H1 (cell line): Measurements from ENCODE around the gene ACTR3C. TPM values are rescaled to one million over a fixed set of nuclear protein-coding genes. Genes with fewer than 3 reads are reported as not detected.

Source experiments
- CTCF ChIA-PET: fragments of 300-600 bp; sonication (Branson Sonifier 250); formaldehyde crosslinking; loops from one replicate; lab custom pipeline; 2021; ENCODE audit not compliant: partially characterized antibody; lab: Charles Lee
- POLR2A ChIA-PET: fragments of 300-600 bp; sonication (Branson Sonifier 250); formaldehyde crosslinking; loops from one replicate; lab custom pipeline; 2021; ENCODE audit warnings: inconsistent platforms; ENCODE audit not compliant: partially characterized antibody; lab: Charles Lee
- DNase-seq, 2 experiments: peaks; one replicate each; pipeline versions ENCODE4 v3.0.0 to v3.0.0-alpha.2; 2010 to 2022; ENCODE audit warnings: low spot score in 2 of 2, low read depth in 1 of 2, mixed read lengths in 1 of 2
- FAIRE-seq: peaks from 2 replicates; lab custom pipeline; 2011; peaks lifted over from hg19 to GRCh38; lab: Jason Lieb, UNC
- H2AFZ ChIP-seq: 2 replicates; pipeline ENCODE4 v1.8.1; 2012; ENCODE audit warnings: low read length, inconsistent platforms
- H2AK5ac ChIP-seq: 2 replicates; pipeline ENCODE4 v1.6.1; 2013; ENCODE audit warnings: low read depth, low read length
- H2BK120ac ChIP-seq: replicated peaks from 2 replicates; pipeline ENCODE3; 2013; ENCODE audit warnings: low read depth, low read length, inconsistent platforms
- H2BK12ac ChIP-seq: 2 replicates; pipeline ENCODE4 v1.6.1; 2013; ENCODE audit warnings: low read depth, low read length
- H2BK15ac ChIP-seq: 2 replicates; pipeline ENCODE4 v1.6.1; 2013; ENCODE audit warnings: low read length
- H2BK20ac ChIP-seq: 2 replicates; pipeline ENCODE4 v1.6.1; 2013; ENCODE audit warnings: low read length
- H2BK5ac ChIP-seq: 2 replicates; pipeline ENCODE4 v1.6.1; 2013; ENCODE audit warnings: low read depth, low read length
- H3K14ac ChIP-seq: 2 replicates; pipeline ENCODE4 v1.6.1; 2013; ENCODE audit warnings: inconsistent platforms; ENCODE audit not compliant: insufficient read length
- H3K18ac ChIP-seq: 2 replicates; pipeline ENCODE4 v1.6.1; 2013; ENCODE audit warnings: low read length; ENCODE audit errors: extremely low read depth
- H3K23ac ChIP-seq: 2 replicates; pipeline ENCODE4 v1.6.1; 2013; ENCODE audit warnings: inconsistent platforms; ENCODE audit not compliant: insufficient read length
- H3K23me2 ChIP-seq: 2 replicates; pipeline ENCODE4 v1.6.1; 2013; ENCODE audit warnings: low read depth, low read length
- H3K27ac ChIP-seq: 2 replicates; pipeline ENCODE4 v1.6.1; 2011; ENCODE audit warnings: low read depth, low read length, inconsistent platforms
- H3K27me3 ChIP-seq, 4 experiments: replicated peaks in 1 of 4; 1 replicate in 1 of 4; 2 replicates in 3 of 4; pipeline versions ENCODE4 v1.6.1 to v1.8.1; 2011 to 2013; ENCODE audit warnings: low read length in 3 of 4, mild to moderate bottlenecking in 3 of 4, inconsistent platforms in 2 of 4, mixed read lengths in 2 of 4, moderate library complexity in 1 of 4; ENCODE audit not compliant: control insufficient read depth in 3 of 4, insufficient read depth in 3 of 4; ENCODE audit errors: extremely low read depth in 1 of 4
- H3K36me3 ChIP-seq, 4 experiments: 2 replicates each; pipeline versions ENCODE4 v1.6.1 to v1.8.1; 2011 to 2013; ENCODE audit warnings: mild to moderate bottlenecking in 4 of 4, low read length in 3 of 4, moderate library complexity in 2 of 4, control low read depth in 1 of 4, inconsistent platforms in 1 of 4; ENCODE audit not compliant: insufficient read depth in 4 of 4, control insufficient read depth in 2 of 4
- H3K4ac ChIP-seq: replicated peaks from 2 replicates; pipeline ENCODE3; 2013; ENCODE audit warnings: low read length, low read depth, mixed read lengths, inconsistent platforms; ENCODE audit not compliant: insufficient read length
- H3K4me1 ChIP-seq, 4 experiments: replicated peaks in 1 of 4; 1 replicate in 1 of 4; 2 replicates in 3 of 4; pipeline versions ENCODE4 v1.6.1 to v1.8.1; 2011 to 2013; ENCODE audit warnings: low read length in 3 of 4, inconsistent platforms in 2 of 4, mixed read lengths in 1 of 4; ENCODE audit not compliant: insufficient read depth in 4 of 4, control insufficient read depth in 3 of 4
- H3K4me2 ChIP-seq, 2 experiments: 2 replicates each; pipeline versions ENCODE4 v1.6.1 to v1.8.1; 2011 to 2013; ENCODE audit warnings: low read depth in 2 of 2, low read length in 2 of 2, control low read depth in 1 of 2, inconsistent platforms in 1 of 2, mild to moderate bottlenecking in 1 of 2; ENCODE audit not compliant: insufficient read depth in 1 of 2
- H3K4me3 ChIP-seq, 4 experiments: fragments of 200-600, 300-600 bp in 1 of 4; sonication (generic), shearing (Covaris generic), sonication (Bioruptor Twin) in 1 of 4; 2 replicates each; pipeline versions ENCODE4 v1.5.1 to v1.8.1; 2011 to 2016; ENCODE audit warnings: low read length in 4 of 4, low read depth in 3 of 4, control low read depth in 2 of 4, inconsistent platforms in 2 of 4, mild to moderate bottlenecking in 2 of 4, mixed read lengths in 1 of 4, moderate library complexity in 1 of 4; ENCODE audit not compliant: insufficient read depth in 2 of 4; ENCODE audit errors: extremely low read depth in 1 of 4
- H3K56ac ChIP-seq: replicated peaks from 2 replicates; pipeline ENCODE3; 2013; ENCODE audit warnings: low read depth, mild to moderate bottlenecking, mixed read lengths, low read length, inconsistent platforms; ENCODE audit not compliant: insufficient read length
- H3K79me1 ChIP-seq: 2 replicates; pipeline ENCODE4 v1.6.1; 2013; ENCODE audit warnings: low read depth, low read length, control low read depth
- H3K79me2 ChIP-seq, 2 experiments: 2 replicates each; pipeline versions ENCODE4 v1.6.1 to v1.8.1; 2012 to 2013; ENCODE audit warnings: low read length in 2 of 2, mild to moderate bottlenecking in 2 of 2, inconsistent platforms in 1 of 2; ENCODE audit not compliant: insufficient read depth in 2 of 2, control insufficient read depth in 1 of 2
- H3K9ac ChIP-seq, 4 experiments: replicated peaks in 1 of 4; 1 replicate in 1 of 4; 2 replicates in 3 of 4; pipeline versions ENCODE4 v1.6.1 to v1.8.1; 2011 to 2013; ENCODE audit warnings: low read depth in 3 of 4, low read length in 3 of 4, control low read depth in 2 of 4, mild to moderate bottlenecking in 2 of 4, moderate library complexity in 2 of 4, inconsistent platforms in 1 of 4; ENCODE audit errors: extremely low read depth in 1 of 4
- H3K9me3 ChIP-seq, 2 experiments: 2 replicates each; pipeline versions ENCODE4 v1.6.1 to v1.8.1; 2012 to 2013; ENCODE audit warnings: mild to moderate bottlenecking in 2 of 2, moderate library complexity in 2 of 2, control low read depth in 1 of 2, inconsistent platforms in 1 of 2, low read depth in 1 of 2, low read length in 1 of 2, mixed read lengths in 1 of 2; ENCODE audit not compliant: insufficient read depth in 2 of 2
- H4K20me1 ChIP-seq, 2 experiments: replicated peaks in 1 of 2; 2 replicates each; pipeline versions ENCODE3 to v1.8.1; 2011 to 2013; ENCODE audit warnings: inconsistent platforms in 2 of 2, low read length in 2 of 2, mild to moderate bottlenecking in 1 of 2; ENCODE audit not compliant: insufficient read depth in 2 of 2, control insufficient read depth in 1 of 2
- H4K5ac ChIP-seq: 2 replicates; pipeline ENCODE4 v1.6.1; 2013; ENCODE audit warnings: low read length, low read depth, mixed read lengths, inconsistent platforms; ENCODE audit not compliant: insufficient read length
- H4K8ac ChIP-seq: 2 replicates; pipeline ENCODE4 v1.8.0; 2013; ENCODE audit warnings: mild to moderate bottlenecking, moderate library complexity, low read length, inconsistent platforms; ENCODE audit not compliant: insufficient read depth; ENCODE audit errors: extremely low read depth
- H4K91ac ChIP-seq: replicated peaks from 2 replicates; pipeline ENCODE3; 2013; ENCODE audit warnings: low read length, mixed read lengths, inconsistent platforms; ENCODE audit not compliant: insufficient read length
- KDM4A ChIP-seq: IDR thresholded peaks from one replicate; pipeline ENCODE4 v1.7.1; 2012; ENCODE audit warnings: low read depth, mild to moderate bottlenecking, moderate library complexity, low read length, inconsistent platforms; ENCODE audit not compliant: severe bottlenecking
- RFX5 ChIP-seq: IDR thresholded peaks from 2 replicates; pipeline ENCODE4 v1.6.1; 2011; ENCODE audit warnings: low read depth, low read length, improper control_type of control experiment, borderline replicate concordance
- SAP30 ChIP-seq: fragments of 300-600 bp; sonication (generic); IDR thresholded peaks from 2 replicates; pipeline ENCODE4 v1.7.1; 2012; ENCODE audit warnings: low read length, moderate library complexity, mild to moderate bottlenecking, inconsistent platforms; ENCODE audit not compliant: insufficient read depth, insufficient replicate concordance
- WGBS, 2 experiments: shearing (Covaris generic) in 1 of 2; methylation state at CpG; one replicate each; pipeline versions ENCODE4 v1.1.6 to v1.1.7; 2013 to 2015; ENCODE audit warnings: low lambda C conversion rate in 2 of 2, mixed read lengths in 2 of 2, inconsistent platforms in 1 of 2, low coverage in 1 of 2, missing lambda C conversion rate in 1 of 2; ENCODE audit not compliant: insufficient replicate concordance in 2 of 2, insufficient coverage in 1 of 2, insufficient read length in 1 of 2; ENCODE audit errors: extremely low coverage in 1 of 2, missing lambda C conversion rate in 1 of 2; 5-methylcytosine and 5-hydroxymethylcytosine counted together
- polyA plus RNA-seq, 7 experiments: library from polyadenylated mRNA; depleted of rRNA in 3 of 7; stranded (reverse) in 5 of 7; unstranded in 2 of 7; fragments of >200 nt in 5 of 7; fragments of 200-250 nt in 2 of 7; gene quantifications; 1 replicate in 5 of 7; 2 replicates in 1 of 7; 4 replicates in 1 of 7; pipeline versions ENCODE4 v1.2.1 to v1.2.3, GENCODE V29; 2011 to 2013; ENCODE audit warnings: missing spikeins in 2 of 7, mixed read lengths in 2 of 7
- total RNA-seq: library from RNA; stranded (reverse); fragmentation: NEBNext Ultra II Directional; extraction: Animal tissue kit (Norgen Biotek cat#: 25700); gene quantifications from 2 replicates; pipeline ENCODE4 v1.2.1, GENCODE V29; 2021

Gene ACTR3C
- total and polyA plus RNA-seq, 2 of the 8 experiments (the other 6 are each of a cell fraction or from before 2014, with no cell fraction given): 1.5 TPM; not detected in 1

- Histone ChIP-seq H3K4me2 (no peak overlapping the region), H3K9ac (no peak overlapping the region), H4K20me1 (peaks cover 0 to 5% of the 10 kb centered on the region in 2 experiments), H3K14ac (no peak overlapping the region), H3K23ac (no peak overlapping the region), H2BK5ac (no peak overlapping the region), H3K4me3 (no peak overlapping the region), H3K27me3 (no peaks in the 10 kb centered on the region; a peak in 1 of 7 replicates), H2AFZ (no peak overlapping the region), H3K4ac (no peak overlapping the region), H3K18ac (no peak overlapping the region), H3K23me2 (peaks cover 14% of the 10 kb centered on the region; the same call in 1 of the 2 replicates), H4K91ac (no peak overlapping the region), H2BK15ac (no peak overlapping the region; the same call in 1 of the 2 replicates), H2BK120ac (no peak overlapping the region), H4K8ac (no peak overlapping the region), H4K5ac (no peak overlapping the region), H3K56ac (no peak overlapping the region)
- WGBS, 2 experiments: 99% methylated on average over 4 of the region's 4 CpGs; no CpG with 5 or more reads in 1 of the 2 experiments
- DNase-seq: no peak
- TF ChIP-seq SAP30: no peak
- TF ChIP-seq RFX5: no peak
- no peak for TF ChIP-seq KDM4A
- TF ChIP-seq, all 59 proteins: peak for 0
- Histone ChIP-seq H3K9me3 (no peaks in the 10 kb centered on the region), H3K36me3 (no peaks in the 10 kb centered on the region), H2AK5ac (no peak overlapping the region), H3K4me1 (peaks cover 14 to 21% (median 15%) of the 10 kb centered on the region in 4 experiments), H2BK20ac (no peak overlapping the region), H2BK12ac (no peak overlapping the region), H3K79me2 (no peaks in the 10 kb centered on the region), H3K79me1 (no peaks in the 10 kb centered on the region; the same call in 1 of the 2 replicates), H3K27ac (no peak overlapping the region)
- FAIRE-seq: no peak
- CTCF ChIA-PET: interaction anchor here (1.0 to 1.9 kb wide), 6 partner anchors 9 to 511 kb away, joined by 3 to 5 read pairs (median 4); no protein-coding TSS in a partner anchor
- POLR2A ChIA-PET: interaction anchor here (1.0 to 3.8 kb wide), 6 partner anchors 9 to 48 kb away, joined by 3 to 43 read pairs (median 6); no protein-coding TSS in a partner anchor
Observed at GRCh38 chr7:150363370-150363769, 40.0 kb upstream of the ACTR3C start.
